ENCODE results near the gene PDE6G. TPM values are rescaled to one million over a fixed set of nuclear protein-coding genes. Genes with fewer than 3 reads are reported as not detected.

Gene PDE6G
- total RNA-seq, 4 donors from 2014 or later, result not detected

DNA sequence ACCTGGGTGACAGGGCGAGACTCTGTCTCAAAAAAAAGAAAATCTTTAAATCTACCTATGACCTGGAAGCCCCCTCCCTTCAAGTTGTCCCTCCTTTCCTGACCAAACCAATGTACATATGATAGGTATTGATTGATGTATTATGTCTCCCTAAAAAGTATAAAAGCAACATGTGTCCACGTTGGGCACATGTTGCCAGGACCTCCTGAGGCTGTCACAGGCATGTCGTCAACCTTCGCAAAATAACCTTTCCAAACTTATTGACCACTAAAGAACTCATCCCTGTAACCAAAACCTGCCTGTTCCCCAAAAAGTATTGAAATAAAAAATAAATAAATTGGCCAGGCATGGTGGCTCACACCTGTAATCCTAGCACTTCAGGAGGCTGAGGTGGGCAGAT, 5.7 kb upstream of the PDE6G start:
- no peaks in the 10 kb centered on the region for H3K36me3 ChIP-seq
- no peaks in the 10 kb centered on the region for H3K9me3 ChIP-seq
- peaks cover 8 to 11% of the 10 kb centered on the region in 2 donors for H3K4me1 ChIP-seq
- H3K27ac ChIP-seq, result no peak overlapping the region
- TF ChIP-seq, protein P1, sequence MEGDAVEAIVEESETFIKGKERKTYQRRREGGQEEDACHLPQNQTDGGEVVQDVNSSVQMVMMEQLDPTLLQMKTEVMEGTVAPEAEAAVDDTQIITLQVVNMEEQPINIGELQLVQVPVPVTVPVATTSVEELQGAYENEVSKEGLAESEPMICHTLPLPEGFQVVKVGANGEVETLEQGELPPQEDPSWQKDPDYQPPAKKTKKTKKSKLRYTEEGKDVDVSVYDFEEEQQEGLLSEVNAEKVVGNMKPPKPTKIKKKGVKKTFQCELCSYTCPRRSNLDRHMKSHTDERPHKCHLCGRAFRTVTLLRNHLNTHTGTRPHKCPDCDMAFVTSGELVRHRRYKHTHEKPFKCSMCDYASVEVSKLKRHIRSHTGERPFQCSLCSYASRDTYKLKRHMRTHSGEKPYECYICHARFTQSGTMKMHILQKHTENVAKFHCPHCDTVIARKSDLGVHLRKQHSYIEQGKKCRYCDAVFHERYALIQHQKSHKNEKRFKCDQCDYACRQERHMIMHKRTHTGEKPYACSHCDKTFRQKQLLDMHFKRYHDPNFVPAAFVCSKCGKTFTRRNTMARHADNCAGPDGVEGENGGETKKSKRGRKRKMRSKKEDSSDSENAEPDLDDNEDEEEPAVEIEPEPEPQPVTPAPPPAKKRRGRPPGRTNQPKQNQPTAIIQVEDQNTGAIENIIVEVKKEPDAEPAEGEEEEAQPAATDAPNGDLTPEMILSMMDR (IDR thresholded peaks at IDR 0.05), result no peak
- no peak for TF ChIP-seq POLR2A (IDR thresholded peaks at IDR 0.05)
- H3K4me3 ChIP-seq (replicated peaks in 1 of 3), result no peak overlapping the region
- intact Hi-C loops (cut with DNase I), result no loop called here
- WGBS, 2 donors, result 93% methylated on average over 4 of the region's 4 CpGs
- DNase-seq, result no peak
- H3K27me3 ChIP-seq, result no peaks in the 10 kb centered on the region

- H3K27ac ChIP-seq, result no peak overlapping the region
- no peak overlapping the region for H3K4me3 ChIP-seq (replicated peaks in 1 of 3)
- no peaks in the 10 kb centered on the region for H3K9me3 ChIP-seq
- 93 to 97% methylated on average over 9 of the region's 9 CpGs for WGBS, 2 donors
- no peaks in the 10 kb centered on the region for H3K27me3 ChIP-seq
- H3K4me1 ChIP-seq, result peaks cover 5 to 6% of the 10 kb centered on the region in 2 donors
- intact Hi-C loops (cut with DNase I), result no loop called here
- DNase-seq, result no peak
- H3K36me3 ChIP-seq, result no peaks in the 10 kb centered on the region
- TF ChIP-seq POLR2A (IDR thresholded peaks at IDR 0.05), result no peak
- TF ChIP-seq, protein P1 (IDR thresholded peaks at IDR 0.05), result no peak
Measured at GRCh38 chr17:81660441-81660840, 4.1 kb upstream of the PDE6G start.

GRCh38 chr17:81659038-81659437, 2.7 kb upstream of the PDE6G start:
- intact Hi-C loops (cut with DNase I), result no loop called here
- DNase-seq, result no peak
- Histone ChIP-seq H3K4me3 (replicated peaks in 1 of 3) (no peak overlapping the region), H3K27me3 (no peaks in the 10 kb centered on the region), H3K4me1 (no peaks in the 10 kb centered on the region), H3K36me3 (no peaks in the 10 kb centered on the region), H3K27ac (no peak overlapping the region), H3K9me3 (no peaks in the 10 kb centered on the region)
- no peak for TF ChIP-seq POLR2A (IDR thresholded peaks at IDR 0.05)
- TF ChIP-seq, protein P1 (IDR thresholded peaks at IDR 0.05), result no peak
- WGBS, 2 donors, result 83 to 84% methylated on average over 5 of the region's 5 CpGs

- H3K36me3 ChIP-seq, result no peaks in the 10 kb centered on the region
- intact Hi-C loops (cut with DNase I), result no loop called here
- H3K4me3 ChIP-seq (replicated peaks in 1 of 3), result no peak overlapping the region
- TF ChIP-seq POLR2A (IDR thresholded peaks at IDR 0.05), result no peak
- TF ChIP-seq, protein P1 (IDR thresholded peaks at IDR 0.05), result no peak
- no peaks in the 10 kb centered on the region for H3K9me3 ChIP-seq
- H3K27ac ChIP-seq, result no peak overlapping the region
- DNase-seq, result no peak
- H3K4me1 ChIP-seq, result no peaks in the 10 kb centered on the region
- 58 to 76% methylated on average over 3 of the region's 4 CpGs for WGBS, 2 donors
- no peaks in the 10 kb centered on the region for H3K27me3 ChIP-seq
Measured at GRCh38 chr17:81656835-81657234, 493 bp upstream of the PDE6G start.

DNA sequence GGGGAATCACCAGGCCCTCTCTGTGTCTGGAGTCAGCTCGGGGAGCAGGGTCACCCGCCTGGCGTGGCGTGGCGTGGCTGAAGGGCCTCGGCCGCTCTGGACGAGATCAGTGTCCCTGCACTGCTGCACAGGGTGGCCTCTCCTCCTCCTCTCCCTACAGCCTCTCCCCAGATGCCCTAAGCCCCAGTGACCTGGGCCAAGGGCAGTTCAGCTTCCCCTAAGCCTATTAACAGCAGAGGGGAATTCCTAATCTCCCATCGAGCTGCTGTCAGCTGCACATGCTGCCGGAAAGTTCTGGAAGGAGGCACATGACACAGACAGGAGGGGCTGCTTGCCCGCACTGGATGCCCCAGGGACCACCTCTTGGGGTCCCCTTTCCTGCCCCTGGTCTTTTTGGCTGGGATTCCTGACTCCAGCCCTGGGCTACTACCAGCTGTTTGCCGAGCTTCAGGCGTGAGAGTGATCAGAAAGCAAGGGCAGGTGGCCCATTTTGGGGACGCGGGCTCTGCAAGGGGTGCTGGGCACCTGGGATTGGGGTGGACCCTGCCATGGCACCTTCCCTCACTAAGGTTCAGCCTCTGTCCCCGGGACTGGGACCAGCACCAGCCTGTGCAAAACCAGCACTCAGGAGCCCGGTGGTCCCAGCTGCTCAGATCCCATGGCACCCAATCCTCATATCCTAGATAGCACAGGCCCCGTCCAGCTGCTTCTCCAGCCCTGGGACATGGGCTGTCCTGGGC, 794 bp downstream of the PDE6G start:
- H3K27me3 ChIP-seq, result no peaks in the 10 kb centered on the region
- no peaks in the 10 kb centered on the region for H3K4me1 ChIP-seq
- no peaks in the 10 kb centered on the region for H3K9me3 ChIP-seq
- H3K4me3 ChIP-seq (replicated peaks in 1 of 3), result no peak overlapping the region
- intact Hi-C loops (cut with DNase I), result no loop called here
- TF ChIP-seq POLR2A (IDR thresholded peaks at IDR 0.05), result no peak
- TF ChIP-seq, protein P1 (IDR thresholded peaks at IDR 0.05), result no peak
- WGBS, 2 donors, result 69 to 76% methylated on average over 9 to 15 of the region's 18 CpGs
- no peak overlapping the region for H3K27ac ChIP-seq
- DNase-seq, result no peak
- no peaks in the 10 kb centered on the region for H3K36me3 ChIP-seq

Data from thyroid gland (tissue), 4 donors.